ENCODE data around the gene LILRA1. TPM values are rescaled to one million over a fixed set of nuclear protein-coding genes. Genes with fewer than 3 reads are reported as not detected.

Gene LILRA1
- total and polyA plus RNA-seq, 12 donors: 0.30 to 5.5 (median 1.0) TPM

- peak in 6 of 7 donors; percentile 25 to 60 (median 47) for DNase-seq
- Histone ChIP-seq H3K4me1 (replicated peaks in 1 of 2) (no peaks in the 10 kb centered on the region), H3K27ac (peak overlapping the region in 2 of 5 donors; percentile 48 to 72), H3K27me3 (no peaks in the 10 kb centered on the region), H3K36me3 (replicated peaks in 1 of 2) (no peaks in the 10 kb centered on the region), H3K4me3 (no peak overlapping the region), H3K9me3 (replicated peaks in 1 of 3) (no peaks in the 10 kb centered on the region)
- no peak for TF ChIP-seq POLR2A (IDR thresholded peaks at IDR 0.05)
- no peak for TF ChIP-seq CTCF (IDR thresholded peaks at IDR 0.05)
- intact Hi-C loops (cut with DNase I): no loop called here
- 47 to 58% (median 56%) methylated on average over 3 to 5 of the region's 5 CpGs for WGBS, 4 donors
Measured at GRCh38 chr19:54644056-54644455, 50.6 kb downstream of the LILRA1 start.

GRCh38 chr19:54646331-54646841 is 53.0 kb downstream of the LILRA1 start:
- H3K4me3 ChIP-seq: no peak overlapping the region
- no peak for DNase-seq
- H3K36me3 ChIP-seq (replicated peaks in 1 of 2): no peaks in the 10 kb centered on the region
- H3K9me3 ChIP-seq (replicated peaks in 1 of 3): no peaks in the 10 kb centered on the region
- intact Hi-C loops (cut with DNase I): no loop called here
- 80 to 89% (median 85%) methylated on average over 16 to 19 of the region's 19 CpGs for WGBS, 4 donors
- TF ChIP-seq CTCF (IDR thresholded peaks at IDR 0.05): no peak
- no peak for TF ChIP-seq POLR2A (IDR thresholded peaks at IDR 0.05)
- H3K27me3 ChIP-seq: no peaks in the 10 kb centered on the region
- no peak overlapping the region for H3K27ac ChIP-seq
- H3K4me1 ChIP-seq (replicated peaks in 1 of 2): no peaks in the 10 kb centered on the region

- DNase-seq: peak in 1 of 7 donors; percentile 10
- intact Hi-C loops (cut with DNase I): no loop called here
- no peaks in the 10 kb centered on the region for H3K9me3 ChIP-seq (replicated peaks in 1 of 3)
- H3K4me1 ChIP-seq (replicated peaks in 1 of 2): no peaks in the 10 kb centered on the region
- peaks cover 3% of the 10 kb centered on the region for H3K27me3 ChIP-seq
- no peak for TF ChIP-seq POLR2A (IDR thresholded peaks at IDR 0.05)
- no peaks in the 10 kb centered on the region for H3K36me3 ChIP-seq (replicated peaks in 1 of 2)
- H3K4me3 ChIP-seq: no peak overlapping the region
- 44 to 54% (median 48%) methylated on average over 4 of the region's 4 CpGs for WGBS, 4 donors
- no peak overlapping the region for H3K27ac ChIP-seq
Measured at GRCh38 chr19:54648129-54648528, 54.7 kb downstream of the LILRA1 start.

- H3K36me3 ChIP-seq (replicated peaks in 1 of 2): no peaks in the 10 kb centered on the region
- no peaks in the 10 kb centered on the region for H3K4me1 ChIP-seq (replicated peaks in 1 of 2)
- H3K27ac ChIP-seq: no peak overlapping the region
- WGBS, 4 donors: 74 to 79% (median 76%) methylated on average over 5 to 6 of the region's 6 CpGs
- H3K9me3 ChIP-seq (replicated peaks in 1 of 3): no peaks in the 10 kb centered on the region
- peaks cover 3% of the 10 kb centered on the region for H3K27me3 ChIP-seq
- no peak overlapping the region for H3K4me3 ChIP-seq
- no peak for DNase-seq
- intact Hi-C loops (cut with DNase I): no loop called here
- TF ChIP-seq CTCF (IDR thresholded peaks at IDR 0.05) (no peak), POLR2A (IDR thresholded peaks at IDR 0.05) (no peak)
Measured at GRCh38 chr19:54650108-54650655, 56.8 kb downstream of the LILRA1 start.

Small RNAs within 50 kb of the gene (microRNA-seq; reads per million reads assigned to microRNA genes)
- gene MIR8061: 0 reads per million in 3 donors

Small RNAs within 50 kb of the gene (small RNA-seq; reads per million reads assigned to genes)
- gene AC245036.2: 0 reads per million in 2 donors
- 0 reads per million in 2 donors for gene AC245036.3
- gene MIR8061: 0 reads per million in 2 donors

Other genes with a start within 250 kb of the LILRA1 start
- gene LAIR1, start 228.7 kb upstream of the LILRA1 start, total RNA-seq: 10 to 100 TPM in 8 of 9 donors, 1 to 10 TPM in 1; 3.5 to 80.7 (median 49.4) TPM
- gene LAIR1, start 228.7 kb upstream of the LILRA1 start, polyA plus RNA-seq: 10 to 100 TPM; 14.4 to 39.2 (median 21.6) TPM
- 1 to 10 TPM in 3 of 9 donors, under 1 TPM in 3, not detected in 3; 0.61 to 4.0 (median 1.2) TPM for gene TTYH1, start 178.2 kb upstream of the LILRA1 start, total RNA-seq
- 1 to 10 TPM in 2 of 3 donors, not detected in 1; 1.6 to 1.7 TPM for gene TTYH1, start 178.2 kb upstream of the LILRA1 start, polyA plus RNA-seq
- gene LENG8, start 144.4 kb upstream of the LILRA1 start, total RNA-seq: 100 to 1,000 TPM in 4 of 9 donors, 10 to 100 TPM in 5; 21.7 to 207 (median 75.1) TPM
- gene LENG8, start 144.4 kb upstream of the LILRA1 start, polyA plus RNA-seq: 100 to 1,000 TPM in 2 of 3 donors, 10 to 100 TPM in 1; 17.4 to 725 (median 247) TPM
- gene LENG9, start 129.9 kb upstream of the LILRA1 start, total RNA-seq: 10 to 100 TPM in 2 of 9 donors, 1 to 10 TPM in 7; 2.2 to 15.3 (median 8.2) TPM
- 1 to 10 TPM; 1.3 to 4.2 (median 3.1) TPM for gene LENG9, start 129.9 kb upstream of the LILRA1 start, polyA plus RNA-seq
- 10 to 100 TPM in 7 of 9 donors, 1 to 10 TPM in 2; 8.0 to 27.9 (median 15.6) TPM for gene CDC42EP5, start 120.3 kb upstream of the LILRA1 start, total RNA-seq
- gene CDC42EP5, start 120.3 kb upstream of the LILRA1 start, polyA plus RNA-seq: 10 to 100 TPM in 2 of 3 donors, under 1 TPM in 1; 0.44 to 36.0 (median 16.5) TPM
- 1 to 10 TPM in 1 of 9 donors, under 1 TPM in 1, not detected in 7; 0.91 to 1.4 TPM for gene LAIR2, start 90.8 kb upstream of the LILRA1 start, total RNA-seq
- not detected for gene LAIR2, start 90.8 kb upstream of the LILRA1 start, polyA plus RNA-seq
- 1 to 10 TPM in 8 of 9 donors, under 1 TPM in 1; 0.55 to 9.2 (median 4.6) TPM for gene LILRA2, start 19.8 kb upstream of the LILRA1 start, total RNA-seq
- gene LILRA2, start 19.8 kb upstream of the LILRA1 start, polyA plus RNA-seq: 10 to 100 TPM in 1 of 3 donors, 1 to 10 TPM in 2; 1.5 to 13.5 (median 2.6) TPM
- gene LILRB1, start 36.9 kb downstream of the LILRA1 start, total RNA-seq: 10 to 100 TPM in 5 of 9 donors, 1 to 10 TPM in 2, under 1 TPM in 2; 0.36 to 20.2 (median 10.1) TPM
- 10 to 100 TPM in 1 of 3 donors, 1 to 10 TPM in 2; 2.4 to 14.7 (median 3.1) TPM for gene LILRB1, start 36.9 kb downstream of the LILRA1 start, polyA plus RNA-seq
- gene LILRB4, start 69.4 kb downstream of the LILRA1 start, total RNA-seq: 10 to 100 TPM in 6 of 9 donors, 1 to 10 TPM in 1, under 1 TPM in 2; 0.83 to 26.4 (median 10.9) TPM
- 10 to 100 TPM in 1 of 3 donors, 1 to 10 TPM in 2; 2.5 to 12.1 (median 5.0) TPM for gene LILRB4, start 69.4 kb downstream of the LILRA1 start, polyA plus RNA-seq
- not detected for gene KIR3DL3, start 130.8 kb downstream of the LILRA1 start, total RNA-seq
- gene KIR3DL3, start 130.8 kb downstream of the LILRA1 start, polyA plus RNA-seq: not detected
- under 1 TPM in 1 of 9 donors, not detected in 8; 0.28 TPM for gene KIR2DL3, start 144.9 kb downstream of the LILRA1 start, total RNA-seq
- gene KIR2DL3, start 144.9 kb downstream of the LILRA1 start, polyA plus RNA-seq: under 1 TPM in 1 of 3 donors, not detected in 2; 0.24 TPM
- gene KIR2DL1, start 176.2 kb downstream of the LILRA1 start, total RNA-seq: not detected
- under 1 TPM in 1 of 3 donors, not detected in 2; 0.15 TPM for gene KIR2DL1, start 176.2 kb downstream of the LILRA1 start, polyA plus RNA-seq
- under 1 TPM in 2 of 9 donors, not detected in 7; 0.34 to 0.36 TPM for gene KIR2DL4, start 210.0 kb downstream of the LILRA1 start, total RNA-seq
- under 1 TPM in 2 of 3 donors, not detected in 1; 0.07 to 0.31 TPM for gene KIR2DL4, start 210.0 kb downstream of the LILRA1 start, polyA plus RNA-seq
- under 1 TPM in 1 of 9 donors, not detected in 8; 0.11 TPM for gene KIR3DL1, start 222.8 kb downstream of the LILRA1 start, total RNA-seq
- under 1 TPM in 1 of 3 donors, not detected in 2; 0.09 TPM for gene KIR3DL1, start 222.8 kb downstream of the LILRA1 start, polyA plus RNA-seq
- not detected for gene KIR2DS4, start 239.0 kb downstream of the LILRA1 start, total RNA-seq
- under 1 TPM in 1 of 3 donors, not detected in 2; 0.16 TPM for gene KIR2DS4, start 239.0 kb downstream of the LILRA1 start, polyA plus RNA-seq